Smooth muscle cell of the brain vasculature (primary cell): Measurements from ENCODE around the gene SLCO2B1.

Experiments
- DNase-seq: peaks from one replicate; pipeline ENCODE4 v3.0.0-alpha.2; 2012; ENCODE audit warnings: low read depth, low spot score

SLCO2B1 gene

GRCh38 chr11:75161506-75162095 is 10.7 kb downstream of the SLCO2B1 start:
- DNase-seq = no peak

DNA sequence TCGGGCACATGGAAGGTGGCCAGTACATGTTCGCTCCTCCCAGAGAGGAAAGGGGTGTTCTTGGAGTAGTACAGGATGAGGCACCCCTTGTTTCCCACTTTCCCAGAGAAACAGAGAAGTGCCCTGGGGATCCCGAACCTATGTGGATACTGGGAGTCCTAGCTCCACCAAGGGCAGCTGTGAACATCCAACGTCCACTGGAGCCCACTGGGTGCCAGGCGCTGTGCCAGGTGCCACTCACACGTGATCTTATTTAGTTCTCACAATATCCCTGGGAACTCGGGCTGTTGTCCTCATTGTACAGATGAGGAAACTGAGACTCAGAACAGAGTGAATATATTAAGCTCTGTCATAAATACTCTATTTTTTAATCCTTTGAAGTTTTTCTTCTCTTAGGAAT is 12.0 kb downstream of the SLCO2B1 start:
- no peak for DNase-seq

GRCh38 chr11:75163921-75164849 is 13.3 kb downstream of the SLCO2B1 start:
- DNase-seq = no peak

GRCh38 chr11:75165721-75166120 is 14.8 kb downstream of the SLCO2B1 start:
- DNase-seq = no peak

DNA sequence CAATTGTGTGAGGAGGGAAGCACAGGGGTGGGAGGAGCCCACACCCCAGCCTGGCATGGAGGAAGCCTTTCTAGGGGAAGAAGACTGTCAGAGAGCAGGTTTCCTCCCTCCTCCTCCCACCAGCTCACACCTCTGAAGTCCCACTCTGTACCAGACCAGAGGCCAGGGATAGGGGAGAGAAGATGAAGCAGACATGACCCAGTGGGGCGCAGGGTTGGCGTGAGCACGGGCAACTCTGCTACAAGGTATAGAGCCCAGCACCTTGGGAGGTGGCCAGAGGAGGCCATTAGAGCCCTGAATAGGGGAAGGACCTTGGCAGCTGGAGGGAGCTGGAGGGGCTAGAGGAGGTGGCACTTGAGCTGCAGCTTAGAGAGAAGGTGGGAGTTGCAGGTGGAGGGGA is 15.9 kb downstream of the SLCO2B1 start:
- DNase-seq = no peak

GRCh38 chr11:75167617-75168016 is 16.7 kb downstream of the SLCO2B1 start:
- DNase-seq = no peak

DNA sequence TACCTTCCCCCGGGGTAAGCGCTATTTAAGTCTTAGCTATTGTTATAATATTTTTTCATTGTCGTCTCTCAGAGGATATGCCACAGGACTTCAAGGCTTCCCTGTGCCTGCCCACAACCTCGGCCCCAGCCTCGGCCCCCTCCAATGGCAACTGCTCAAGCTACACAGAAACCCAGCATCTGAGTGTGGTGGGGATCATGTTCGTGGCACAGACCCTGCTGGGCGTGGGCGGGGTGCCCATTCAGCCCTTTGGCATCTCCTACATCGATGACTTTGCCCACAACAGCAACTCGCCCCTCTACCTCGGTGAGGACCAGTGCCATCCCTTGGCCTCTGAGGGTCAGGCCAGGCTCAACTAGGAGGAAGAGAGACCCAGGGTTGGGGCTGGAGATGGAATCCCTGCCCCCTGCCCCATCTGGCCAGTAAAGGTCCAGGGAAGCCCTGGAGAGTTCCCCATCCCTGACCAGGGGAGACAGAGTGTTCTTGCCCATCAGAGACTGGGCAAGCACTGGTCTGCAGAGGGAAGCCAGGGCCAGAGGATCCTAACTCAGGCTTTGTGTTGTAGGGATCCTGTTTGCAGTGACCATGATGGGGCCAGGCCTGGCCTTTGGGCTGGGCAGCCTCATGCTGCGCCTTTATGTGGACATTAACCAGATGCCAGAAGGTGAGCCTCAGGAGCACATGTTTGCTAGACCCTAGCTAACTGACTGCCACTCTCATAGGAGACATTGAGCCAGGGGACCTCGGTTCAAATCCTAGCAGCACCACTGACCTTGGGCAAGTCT is 18.4 kb downstream of the SLCO2B1 start:
- no peak for DNase-seq

GRCh38 chr11:75170516-75171201 is 19.8 kb downstream of the SLCO2B1 start:
- DNase-seq = no peak

GRCh38 chr11:75173336-75173735 is 22.4 kb downstream of the SLCO2B1 start:
- DNase-seq = no peak

DNA sequence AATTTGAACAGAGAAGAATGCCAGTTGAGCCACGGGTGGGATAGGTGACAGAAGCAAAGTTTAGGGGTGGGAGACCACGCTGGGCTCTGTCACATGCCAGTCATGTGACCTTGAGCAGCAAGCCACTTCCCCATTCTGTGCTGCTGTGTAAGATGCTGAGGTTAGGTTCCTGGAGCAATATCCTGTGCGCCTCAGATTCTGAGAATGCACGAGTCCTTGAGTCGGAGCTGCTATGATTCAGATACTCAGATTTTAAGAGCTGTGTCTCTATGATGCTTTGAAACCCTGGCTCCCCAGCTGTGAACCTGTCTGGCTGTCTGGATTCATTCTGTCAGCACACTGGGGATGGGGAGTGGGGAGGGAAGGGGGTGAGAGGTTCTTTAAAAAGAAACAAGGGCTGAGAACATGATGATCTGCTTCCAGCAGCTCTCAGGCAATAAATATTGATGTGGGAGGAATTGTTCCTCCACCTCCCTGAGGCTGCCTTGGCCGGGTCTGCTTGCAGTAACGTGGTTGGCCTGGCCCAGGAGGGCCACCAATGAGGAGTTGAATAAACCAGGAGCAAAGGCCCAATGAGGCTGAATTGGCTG is 24.0 kb downstream of the SLCO2B1 start:
- DNase-seq = no peak

DNA sequence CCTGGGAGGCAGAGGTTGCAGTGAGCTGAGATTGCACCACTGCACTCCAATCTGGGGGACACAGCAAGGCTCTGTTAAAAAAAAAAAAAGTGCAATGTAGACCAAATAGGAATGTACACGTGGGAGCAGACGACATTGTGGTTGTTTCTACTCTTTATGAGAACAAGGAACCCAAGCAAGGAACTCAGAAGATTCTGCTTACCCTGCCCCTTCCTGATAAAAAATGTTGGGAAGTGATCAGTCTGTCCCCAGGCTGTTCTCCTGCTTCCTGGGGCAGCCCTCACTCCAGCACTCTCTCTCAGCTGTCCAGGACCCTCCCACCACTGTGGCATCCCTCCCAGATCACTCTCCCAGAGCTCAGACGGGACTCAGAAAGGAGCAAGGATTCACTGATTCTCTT is 31.8 kb downstream of the SLCO2B1 start:
- no peak for DNase-seq

GRCh38 chr11:75184051-75184450 is 33.1 kb downstream of the SLCO2B1 start:
- no peak for DNase-seq

- DNase-seq = no peak
These were observed 34.0 kb downstream of the SLCO2B1 start for GRCh38 chr11:75184757-75185425.

DNA sequence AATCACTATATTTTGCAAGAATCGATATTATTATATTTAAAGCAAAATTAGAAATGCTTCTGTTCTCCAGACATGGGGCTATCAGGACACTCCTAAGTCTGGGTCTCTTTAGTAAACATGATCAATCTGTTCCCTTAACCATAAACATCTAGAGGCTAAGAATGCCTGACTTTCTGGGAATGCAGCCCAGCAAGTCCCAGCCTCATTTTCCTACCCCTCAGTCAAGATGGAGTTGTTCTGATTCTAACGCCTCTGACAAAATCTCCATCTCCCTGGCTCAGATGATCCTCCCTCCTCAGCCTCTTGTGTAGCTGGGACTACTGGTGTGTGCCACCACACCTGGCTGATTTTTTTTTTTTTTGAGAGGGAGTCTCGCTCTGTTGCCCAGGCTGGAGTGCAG is 35.0 kb downstream of the SLCO2B1 start:
- no peak for DNase-seq

GRCh38 chr11:75186999-75187398 is 36.1 kb downstream of the SLCO2B1 start:
- DNase-seq = no peak

DNA sequence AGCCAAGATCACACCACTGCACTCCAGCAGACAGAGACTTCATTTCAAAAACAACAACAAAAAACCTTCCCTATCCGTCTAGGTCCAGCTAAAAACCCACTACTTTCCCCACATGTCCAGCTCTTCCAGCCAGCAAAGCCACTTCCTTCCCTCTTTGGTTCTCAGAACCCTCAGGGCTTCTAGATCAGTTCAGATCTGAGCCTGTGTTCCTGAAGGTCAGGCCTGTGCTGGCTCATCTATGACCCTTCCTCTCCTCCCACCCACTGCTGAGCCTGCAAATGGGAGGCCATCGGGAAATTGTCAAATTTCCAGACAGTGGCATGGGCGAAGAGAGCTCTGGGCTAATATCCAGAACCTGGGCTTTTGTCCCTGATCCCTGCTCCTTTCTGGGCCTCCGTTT is 37.8 kb downstream of the SLCO2B1 start:
- no peak for DNase-seq

DNA sequence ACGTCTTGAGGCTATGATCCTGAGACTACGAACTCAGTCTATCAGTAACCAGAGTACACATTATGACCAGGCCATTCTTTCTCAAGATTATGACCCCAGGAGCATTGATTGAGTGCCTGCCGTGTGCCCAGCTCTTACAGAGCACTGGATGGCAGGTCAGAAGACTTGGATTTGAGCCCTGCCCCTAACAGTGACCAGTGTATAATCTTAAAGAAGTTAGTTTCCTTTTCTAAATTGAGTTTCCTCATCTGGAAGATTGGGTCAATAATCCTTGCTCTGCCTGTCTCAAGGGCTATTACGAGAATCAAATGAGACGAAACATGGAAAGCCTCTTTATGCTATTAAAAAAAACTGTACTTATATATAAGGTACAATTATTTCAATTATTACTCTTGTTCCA is 38.2 kb downstream of the SLCO2B1 start:
- no peak for DNase-seq

GRCh38 chr11:75189911-75190310 is 39.0 kb downstream of the SLCO2B1 start:
- DNase-seq = no peak

GRCh38 chr11:75190652-75191329 is 39.9 kb downstream of the SLCO2B1 start:
- no peak for DNase-seq

- no peak for DNase-seq
These were observed 40.4 kb downstream of the SLCO2B1 start for GRCh38 chr11:75191330-75191717.
